ENCODE results near the gene ZNF784. TPM values are rescaled to one million over a fixed set of nuclear protein-coding genes. Genes with fewer than 3 reads are reported as not detected.

Gene ZNF784
- total RNA-seq, 1 donor from 2014 or later, result 6.8 TPM

DNA sequence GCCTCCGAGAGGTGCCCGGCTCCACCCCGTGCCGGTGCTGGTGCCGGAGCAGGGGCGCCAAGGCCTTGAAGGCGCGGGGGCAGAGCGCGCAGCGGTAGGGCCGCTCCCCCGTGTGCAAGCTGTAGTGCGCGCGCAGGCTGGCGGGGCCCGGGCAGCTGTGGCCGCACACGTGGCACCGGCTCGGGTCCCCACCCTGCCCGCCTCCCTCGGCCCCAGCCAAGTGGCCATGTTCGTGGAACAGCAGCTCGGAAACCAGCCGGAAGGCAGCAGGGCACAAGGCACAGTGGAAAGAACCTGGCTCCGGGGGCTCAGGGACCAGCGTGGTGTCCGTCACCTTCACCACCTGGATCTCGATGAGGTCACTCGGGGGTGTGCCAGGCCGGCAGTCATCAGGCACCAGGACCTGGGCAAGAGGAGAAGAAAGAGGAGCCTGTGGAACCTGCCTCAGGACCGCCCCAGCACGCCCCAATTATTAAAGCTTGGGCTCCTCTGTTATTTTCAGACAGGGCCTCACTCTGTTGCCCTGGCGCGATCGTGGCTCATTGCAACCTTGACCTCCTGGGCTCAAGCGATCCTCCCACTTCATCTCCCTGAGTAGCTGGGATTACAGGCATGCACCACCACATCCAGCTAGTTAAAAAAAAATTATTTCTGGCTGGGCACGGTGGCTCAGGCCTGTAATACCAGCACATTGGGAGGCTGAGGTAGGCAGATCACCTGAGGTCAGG is 2.0 kb downstream of the ZNF784 start:
- H3K36me3 Mint-ChIP-seq (ENCODE audit: low read depth, unreplicated experiment), result peaks cover 11% of the 10 kb centered on the region
- peaks cover 11% of the 10 kb centered on the region for H3K27me3 Mint-ChIP-seq (ENCODE audit: unreplicated experiment)
- peaks cover 16% of the 10 kb centered on the region for H3K4me1 Mint-ChIP-seq (ENCODE audit: unreplicated experiment)
- TF ChIP-seq, protein P1, sequence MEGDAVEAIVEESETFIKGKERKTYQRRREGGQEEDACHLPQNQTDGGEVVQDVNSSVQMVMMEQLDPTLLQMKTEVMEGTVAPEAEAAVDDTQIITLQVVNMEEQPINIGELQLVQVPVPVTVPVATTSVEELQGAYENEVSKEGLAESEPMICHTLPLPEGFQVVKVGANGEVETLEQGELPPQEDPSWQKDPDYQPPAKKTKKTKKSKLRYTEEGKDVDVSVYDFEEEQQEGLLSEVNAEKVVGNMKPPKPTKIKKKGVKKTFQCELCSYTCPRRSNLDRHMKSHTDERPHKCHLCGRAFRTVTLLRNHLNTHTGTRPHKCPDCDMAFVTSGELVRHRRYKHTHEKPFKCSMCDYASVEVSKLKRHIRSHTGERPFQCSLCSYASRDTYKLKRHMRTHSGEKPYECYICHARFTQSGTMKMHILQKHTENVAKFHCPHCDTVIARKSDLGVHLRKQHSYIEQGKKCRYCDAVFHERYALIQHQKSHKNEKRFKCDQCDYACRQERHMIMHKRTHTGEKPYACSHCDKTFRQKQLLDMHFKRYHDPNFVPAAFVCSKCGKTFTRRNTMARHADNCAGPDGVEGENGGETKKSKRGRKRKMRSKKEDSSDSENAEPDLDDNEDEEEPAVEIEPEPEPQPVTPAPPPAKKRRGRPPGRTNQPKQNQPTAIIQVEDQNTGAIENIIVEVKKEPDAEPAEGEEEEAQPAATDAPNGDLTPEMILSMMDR (IDR thresholded peaks at IDR 0.05; ENCODE audit: unreplicated experiment), result no peak
- H3K27ac Mint-ChIP-seq (ENCODE audit: unreplicated experiment), result no peak overlapping the region
- no peaks in the 10 kb centered on the region for H3K9me3 Mint-ChIP-seq (ENCODE audit: unreplicated experiment)
- H3K4me3 Mint-ChIP-seq (ENCODE audit: unreplicated experiment), result no peak overlapping the region
- no peak for DNase-seq (ENCODE audit: low spot score)

DNA sequence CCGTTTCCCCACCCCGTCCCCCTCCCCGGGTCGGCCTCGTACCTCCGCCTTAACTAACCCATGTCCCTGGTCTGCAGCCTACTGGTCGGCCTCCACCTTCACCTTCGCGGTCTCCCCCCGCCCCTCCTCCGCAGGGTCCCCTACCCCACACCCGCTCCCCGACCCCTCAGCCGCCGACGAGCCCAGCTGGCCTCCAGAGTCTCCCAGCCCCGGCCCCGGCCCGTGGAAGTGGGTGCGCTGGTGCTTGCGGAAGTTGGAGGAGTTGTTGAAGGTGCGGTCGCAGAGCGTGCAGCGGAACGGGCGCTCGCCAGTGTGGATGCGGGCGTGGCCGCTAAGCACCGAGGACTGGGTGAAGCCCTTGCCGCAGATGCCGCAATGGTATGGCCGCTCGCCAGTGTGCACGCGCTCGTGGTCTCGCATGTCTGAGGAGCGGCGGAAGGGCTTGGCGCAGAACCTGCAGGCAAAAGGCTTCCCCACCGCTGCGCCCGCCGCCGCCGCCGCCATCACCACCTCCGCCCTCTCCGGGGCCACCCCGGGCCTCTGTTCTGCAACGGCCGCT is 2.6 kb downstream of the ZNF784 start:
- Mint-ChIP-seq H3K4me3 (ENCODE audit: unreplicated experiment) (no peak overlapping the region), H3K9me3 (ENCODE audit: unreplicated experiment) (no peaks in the 10 kb centered on the region), H3K27ac (ENCODE audit: unreplicated experiment) (no peak overlapping the region)

DNA sequence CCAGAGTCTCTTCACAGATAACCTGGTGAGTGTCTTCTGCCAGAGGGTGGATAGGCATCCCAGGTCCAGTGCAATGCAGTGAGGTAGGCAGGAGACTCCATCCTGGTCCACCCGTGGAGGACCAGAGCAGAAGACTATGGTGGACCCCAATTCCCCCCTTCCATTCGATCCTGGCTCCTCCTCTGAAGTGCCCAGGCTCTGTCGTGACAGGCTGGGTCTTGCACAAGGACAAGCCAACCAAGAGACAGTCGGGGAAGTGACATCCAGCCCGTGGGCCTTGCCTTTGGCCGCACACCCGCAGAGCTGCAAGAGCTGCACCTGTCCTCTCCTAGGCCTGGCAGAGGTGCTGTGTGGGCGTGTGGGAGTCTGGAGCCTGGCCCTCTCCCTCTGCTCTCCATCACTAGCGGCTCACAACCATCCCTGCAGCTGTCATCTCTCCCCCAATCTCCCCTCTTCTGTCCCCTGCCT is 3.1 kb downstream of the ZNF784 start:
- H3K9me3 Mint-ChIP-seq (ENCODE audit: unreplicated experiment), result no peaks in the 10 kb centered on the region
- TF ChIP-seq, protein P1 (IDR thresholded peaks at IDR 0.05; ENCODE audit: unreplicated experiment), result no peak
- peaks cover 17% of the 10 kb centered on the region for H3K36me3 Mint-ChIP-seq (ENCODE audit: low read depth, unreplicated experiment)
- H3K27ac Mint-ChIP-seq (ENCODE audit: unreplicated experiment), result no peak overlapping the region
- peaks cover 17% of the 10 kb centered on the region for H3K27me3 Mint-ChIP-seq (ENCODE audit: unreplicated experiment)
- peaks cover 16% of the 10 kb centered on the region for H3K4me1 Mint-ChIP-seq (ENCODE audit: unreplicated experiment)
- no peak overlapping the region for H3K4me3 Mint-ChIP-seq (ENCODE audit: unreplicated experiment)
- DNase-seq (ENCODE audit: low spot score), result no peak

More for the DNA sequence above, 2.6 kb downstream of the ZNF784 start:
- DNase-seq (ENCODE audit: low spot score), result no peak
- Mint-ChIP-seq H3K36me3 (ENCODE audit: low read depth, unreplicated experiment) (peaks cover 16% of the 10 kb centered on the region), H3K27me3 (ENCODE audit: unreplicated experiment) (peaks cover 15% of the 10 kb centered on the region), H3K4me1 (ENCODE audit: unreplicated experiment) (peaks cover 16% of the 10 kb centered on the region)
- TF ChIP-seq, protein P1 (IDR thresholded peaks at IDR 0.05; ENCODE audit: unreplicated experiment), result no peak

DNA sequence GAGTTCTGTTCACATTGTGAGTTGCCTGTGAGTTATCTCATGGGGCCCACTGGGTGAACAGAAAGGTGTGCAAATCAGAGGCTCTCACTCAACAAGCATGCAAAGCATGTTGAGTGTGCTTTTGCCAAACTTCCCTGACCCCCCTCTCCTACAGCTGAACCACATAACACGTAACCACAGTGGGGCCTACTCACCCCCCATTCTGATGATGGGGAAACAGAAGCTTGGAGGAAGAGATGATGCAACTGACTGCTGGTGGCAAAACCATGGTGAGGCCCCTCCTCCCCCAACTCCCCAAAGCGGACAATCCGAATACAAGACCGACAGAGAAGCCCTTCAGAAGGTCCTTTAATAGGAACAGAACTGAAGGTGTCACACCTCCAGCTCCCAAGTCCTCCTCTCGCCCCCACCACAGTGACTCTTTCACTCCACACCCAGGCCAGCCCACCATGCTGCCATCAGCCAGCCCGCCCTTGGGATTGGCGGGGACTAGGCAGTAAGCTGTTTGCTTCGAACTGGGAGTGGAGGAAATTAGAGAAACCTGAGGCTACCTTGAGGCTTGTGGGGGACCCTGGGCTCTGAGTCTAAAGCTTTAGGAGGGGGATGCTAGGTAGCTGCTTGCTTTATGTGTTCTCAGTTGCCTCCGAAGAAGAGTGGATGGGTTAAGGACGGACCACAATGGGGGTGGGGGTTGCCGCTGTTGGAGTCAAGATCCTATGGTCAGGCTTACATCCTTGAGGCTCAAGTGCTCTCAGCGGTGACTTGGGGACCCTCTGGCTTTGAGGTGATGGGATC is 3.8 kb downstream of the ZNF784 start:
- Mint-ChIP-seq H3K27me3 (ENCODE audit: unreplicated experiment) (peaks cover 17% of the 10 kb centered on the region), H3K9me3 (ENCODE audit: unreplicated experiment) (no peaks in the 10 kb centered on the region), H3K36me3 (ENCODE audit: low read depth, unreplicated experiment) (peaks cover 17% of the 10 kb centered on the region), H3K4me1 (ENCODE audit: unreplicated experiment) (peaks cover 16% of the 10 kb centered on the region), H3K4me3 (ENCODE audit: unreplicated experiment) (no peak overlapping the region), H3K27ac (ENCODE audit: unreplicated experiment) (no peak overlapping the region)
- no peak for DNase-seq (ENCODE audit: low spot score)
- TF ChIP-seq, protein P1 (IDR thresholded peaks at IDR 0.05; ENCODE audit: unreplicated experiment), result no peak
